ENCODE measurements around the gene BIRC3. TPM values are rescaled to one million over a fixed set of nuclear protein-coding genes. Genes with fewer than 3 reads are reported as not detected.

The BIRC3 gene
- total RNA-seq, 4 donors from 2014 or later = 10.6 to 19.0 (median 14.0) TPM

DNA sequence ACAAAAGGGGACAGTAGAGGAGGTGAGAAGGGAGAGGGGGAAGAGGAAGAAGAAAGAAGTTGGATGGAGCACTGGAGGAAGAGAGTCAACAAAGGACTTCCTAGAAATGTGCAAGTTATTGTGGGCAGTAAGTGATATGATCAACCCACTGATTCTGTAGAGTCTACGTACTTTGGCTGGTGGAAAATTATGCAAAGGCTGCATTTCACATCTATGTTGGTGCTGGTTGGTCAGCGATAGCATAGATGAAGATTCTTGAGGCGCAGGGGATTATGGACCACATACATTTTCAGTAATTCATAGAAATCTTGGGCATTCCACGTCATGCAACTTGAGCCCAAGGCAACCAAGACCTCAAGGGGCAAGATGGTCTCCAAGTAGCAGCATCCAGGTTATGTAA is 12.6 kb upstream of the BIRC3 start:
- no peak for ATAC-seq
- H3K9me3 ChIP-seq = peaks cover 0 to 9% (median 0%) of the 10 kb centered on the region in 3 donors
- no peak overlapping the region for H3K4me3 ChIP-seq
- no peak overlapping the region for H3K27ac ChIP-seq
- TF ChIP-seq POLR2A (IDR thresholded peaks at IDR 0.05) (no peak), POLR2AphosphoS5 (IDR thresholded peaks at IDR 0.05) (no peak), EP300 (IDR thresholded peaks at IDR 0.05) (no peak)
- TF ChIP-seq, protein P1, sequence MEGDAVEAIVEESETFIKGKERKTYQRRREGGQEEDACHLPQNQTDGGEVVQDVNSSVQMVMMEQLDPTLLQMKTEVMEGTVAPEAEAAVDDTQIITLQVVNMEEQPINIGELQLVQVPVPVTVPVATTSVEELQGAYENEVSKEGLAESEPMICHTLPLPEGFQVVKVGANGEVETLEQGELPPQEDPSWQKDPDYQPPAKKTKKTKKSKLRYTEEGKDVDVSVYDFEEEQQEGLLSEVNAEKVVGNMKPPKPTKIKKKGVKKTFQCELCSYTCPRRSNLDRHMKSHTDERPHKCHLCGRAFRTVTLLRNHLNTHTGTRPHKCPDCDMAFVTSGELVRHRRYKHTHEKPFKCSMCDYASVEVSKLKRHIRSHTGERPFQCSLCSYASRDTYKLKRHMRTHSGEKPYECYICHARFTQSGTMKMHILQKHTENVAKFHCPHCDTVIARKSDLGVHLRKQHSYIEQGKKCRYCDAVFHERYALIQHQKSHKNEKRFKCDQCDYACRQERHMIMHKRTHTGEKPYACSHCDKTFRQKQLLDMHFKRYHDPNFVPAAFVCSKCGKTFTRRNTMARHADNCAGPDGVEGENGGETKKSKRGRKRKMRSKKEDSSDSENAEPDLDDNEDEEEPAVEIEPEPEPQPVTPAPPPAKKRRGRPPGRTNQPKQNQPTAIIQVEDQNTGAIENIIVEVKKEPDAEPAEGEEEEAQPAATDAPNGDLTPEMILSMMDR (IDR thresholded peaks at IDR 0.05) = no peak
- no peaks in the 10 kb centered on the region for H3K4me1 ChIP-seq
- no peaks in the 10 kb centered on the region for H3K36me3 ChIP-seq
- 86 to 100% methylated on average over 2 of the region's 4 CpGs for WGBS, 2 donors (ENCODE audit: low coverage in 1 of 2)
- no peaks in the 10 kb centered on the region for H3K27me3 ChIP-seq

DNA sequence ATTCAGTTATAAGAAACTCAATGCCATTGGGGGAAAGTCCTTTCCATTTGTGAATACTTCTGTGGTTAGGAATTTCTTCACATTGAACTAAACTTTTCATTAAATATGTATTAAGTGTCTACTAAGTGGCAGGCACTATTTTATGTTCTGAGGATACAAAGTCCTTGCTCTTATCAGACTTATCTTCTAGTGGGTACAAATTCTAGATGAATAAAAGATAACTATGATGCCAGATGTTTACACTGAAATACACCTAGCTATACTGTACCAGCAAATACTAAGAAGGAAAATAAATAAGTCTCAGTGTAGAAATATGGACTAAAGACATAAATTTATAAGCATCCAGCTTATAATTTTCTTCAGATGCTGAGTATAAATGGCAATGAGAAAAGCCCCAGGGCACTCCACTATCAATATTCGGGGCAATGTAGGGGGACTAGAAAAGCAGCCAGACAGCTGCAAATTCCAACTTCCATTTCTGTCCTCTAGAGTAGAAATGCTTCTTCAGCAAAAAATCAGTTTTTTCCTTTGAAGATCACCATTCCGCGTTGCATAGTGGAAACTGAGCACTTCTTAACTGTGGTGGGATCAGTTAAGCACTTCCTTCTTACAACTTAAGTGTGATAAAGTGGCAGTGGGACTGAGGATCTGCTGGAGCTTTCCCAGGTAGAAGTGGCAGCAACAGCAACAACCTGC is 11.8 kb upstream of the BIRC3 start:
- WGBS, 2 donors (ENCODE audit: low coverage in 1 of 2) = 71 to 89% methylated on average over 1 to 3 of the region's 3 CpGs
- H3K4me1 ChIP-seq = no peaks in the 10 kb centered on the region
- ATAC-seq = no peak
- H3K27me3 ChIP-seq = no peaks in the 10 kb centered on the region
- H3K27ac ChIP-seq = no peak overlapping the region
- no peak overlapping the region for H3K4me3 ChIP-seq
- no peaks in the 10 kb centered on the region for H3K36me3 ChIP-seq
- TF ChIP-seq, protein P1 (IDR thresholded peaks at IDR 0.05) = no peak
- TF ChIP-seq EP300 (IDR thresholded peaks at IDR 0.05) (no peak), POLR2AphosphoS5 (IDR thresholded peaks at IDR 0.05) (no peak), POLR2A (IDR thresholded peaks at IDR 0.05) (no peak)
- peaks cover 0 to 9% (median 0%) of the 10 kb centered on the region in 3 donors for H3K9me3 ChIP-seq

DNA sequence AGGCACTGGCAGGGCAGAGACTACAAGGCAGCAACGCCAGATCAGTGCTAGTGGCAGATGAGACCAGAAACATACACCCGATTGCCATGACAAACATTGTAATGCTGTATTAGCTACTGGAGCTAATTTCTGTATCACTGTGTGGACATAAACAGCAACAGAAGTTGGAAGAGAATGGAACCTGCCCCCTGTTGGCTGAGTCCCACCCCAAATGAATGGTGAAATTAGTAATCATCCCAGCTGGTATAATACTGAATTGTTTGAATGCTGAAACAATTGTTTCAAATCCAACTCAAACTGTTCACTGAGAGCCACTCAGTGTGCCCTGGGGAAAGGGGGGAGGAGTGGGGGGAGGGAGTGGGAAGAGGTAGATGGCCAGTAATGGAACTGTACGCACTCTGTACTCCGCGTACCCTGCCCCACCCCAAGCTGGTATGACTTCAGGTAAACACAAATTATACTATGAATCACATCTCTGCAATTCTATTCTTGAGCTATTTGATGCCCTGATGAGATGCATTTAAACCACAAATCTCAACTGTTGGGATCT is 11.2 kb upstream of the BIRC3 start:
- no peak for ATAC-seq
- TF ChIP-seq, protein P1 (IDR thresholded peaks at IDR 0.05) = no peak
- no peak for TF ChIP-seq POLR2AphosphoS5 (IDR thresholded peaks at IDR 0.05)
- no peak for TF ChIP-seq POLR2A (IDR thresholded peaks at IDR 0.05)
- no peak for TF ChIP-seq EP300 (IDR thresholded peaks at IDR 0.05)
- H3K27ac ChIP-seq = no peak overlapping the region

GRCh38 chr11:102306817-102307726 is 10.2 kb upstream of the BIRC3 start:
- Histone ChIP-seq H3K9me3 (peaks cover 0 to 9% (median 0%) of the 10 kb centered on the region in 3 donors), H3K27me3 (no peaks in the 10 kb centered on the region), H3K4me1 (peaks cover 0 to 3% (median 0%) of the 10 kb centered on the region in 3 donors), H3K4me3 (no peak overlapping the region), H3K36me3 (no peaks in the 10 kb centered on the region), H3K27ac (no peak overlapping the region)
- TF ChIP-seq POLR2AphosphoS5 (IDR thresholded peaks at IDR 0.05) (no peak), POLR2A (IDR thresholded peaks at IDR 0.05) (no peak), EP300 (IDR thresholded peaks at IDR 0.05) (no peak)
- TF ChIP-seq, protein P1 (IDR thresholded peaks at IDR 0.05) = no peak
- no peak for ATAC-seq
- WGBS, 2 donors (ENCODE audit: low coverage in 1 of 2) = 47 to 51% methylated on average over 8 to 9 of the region's 9 CpGs

More for the DNA sequence above, 11.2 kb upstream of the BIRC3 start:
- peaks cover 0 to 9% (median 0%) of the 10 kb centered on the region in 3 donors for H3K9me3 ChIP-seq
- 79 to 92% methylated on average over 3 to 5 of the region's 5 CpGs for WGBS, 2 donors (ENCODE audit: low coverage in 1 of 2)
- no peaks in the 10 kb centered on the region for H3K4me1 ChIP-seq
- no peak overlapping the region for H3K4me3 ChIP-seq
- H3K27me3 ChIP-seq = no peaks in the 10 kb centered on the region
- no peaks in the 10 kb centered on the region for H3K36me3 ChIP-seq

All from gastroesophageal sphincter (tissue), 4 donors.